ENCODE results near the gene GUCY1A2. TPM values are rescaled to one million over a fixed set of nuclear protein-coding genes. Genes with fewer than 3 reads are reported as not detected.

GUCY1A2 gene
- total RNA-seq, 1 experiment from 2014 or later = not detected

DNA sequence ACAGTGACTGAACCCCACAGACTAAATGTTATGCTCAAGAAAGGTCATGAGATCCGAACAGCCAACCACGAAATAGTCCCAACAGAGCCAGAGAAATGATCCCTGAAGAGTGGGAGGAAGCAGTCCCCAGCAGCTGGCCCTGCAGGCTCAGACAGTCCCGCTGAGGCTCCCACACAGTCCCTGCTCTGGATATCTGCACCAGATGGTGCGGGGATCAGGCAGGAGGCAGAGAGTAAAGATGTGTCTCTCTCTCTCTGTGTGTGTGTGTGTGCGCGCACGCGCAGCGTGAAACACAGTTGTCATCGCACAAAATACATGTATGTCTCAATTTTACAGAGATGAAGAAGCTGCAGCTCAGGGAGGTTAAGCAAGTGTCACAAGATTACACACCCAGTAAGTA is 27.9 kb downstream of the GUCY1A2 start:
- no peak overlapping the region for H3K27ac ChIP-seq (ENCODE audit: low read length)
- ChIA-PET POLR2A (ENCODE audit: unreplicated experiment) (no interaction called here), CTCF (no interaction called here)
- no peaks in the 10 kb centered on the region for H3K27me3 ChIP-seq (ENCODE audit: low read length)
- intact Hi-C loops (cut with micrococcal nuclease) = no loop called here
- no peak overlapping the region for H3K4me2 ChIP-seq (ENCODE audit: low read length)
- ATAC-seq = no peak
- no peak overlapping the region for H3K4me3 ChIP-seq (ENCODE audit: low read length)
- H4K20me1 ChIP-seq (ENCODE audit: low read length) = no peaks in the 10 kb centered on the region
- no peaks in the 10 kb centered on the region for H3K9me2 ChIP-seq (replicated peaks; ENCODE audit: low read length)
- no peak overlapping the region for H3K9ac ChIP-seq (ENCODE audit: low read length)
- no peaks in the 10 kb centered on the region for H3K79me2 ChIP-seq (ENCODE audit: low read length)
- H3F3A ChIP-seq (ENCODE audit: low read length, unreplicated experiment) = no peaks in the 10 kb centered on the region
- no TSS peak for BruUV-seq (replicated peaks)
- no peaks in the 10 kb centered on the region for H3K9me3 ChIP-seq (ENCODE audit: low read length)
- TF ChIP-seq, protein P1, sequence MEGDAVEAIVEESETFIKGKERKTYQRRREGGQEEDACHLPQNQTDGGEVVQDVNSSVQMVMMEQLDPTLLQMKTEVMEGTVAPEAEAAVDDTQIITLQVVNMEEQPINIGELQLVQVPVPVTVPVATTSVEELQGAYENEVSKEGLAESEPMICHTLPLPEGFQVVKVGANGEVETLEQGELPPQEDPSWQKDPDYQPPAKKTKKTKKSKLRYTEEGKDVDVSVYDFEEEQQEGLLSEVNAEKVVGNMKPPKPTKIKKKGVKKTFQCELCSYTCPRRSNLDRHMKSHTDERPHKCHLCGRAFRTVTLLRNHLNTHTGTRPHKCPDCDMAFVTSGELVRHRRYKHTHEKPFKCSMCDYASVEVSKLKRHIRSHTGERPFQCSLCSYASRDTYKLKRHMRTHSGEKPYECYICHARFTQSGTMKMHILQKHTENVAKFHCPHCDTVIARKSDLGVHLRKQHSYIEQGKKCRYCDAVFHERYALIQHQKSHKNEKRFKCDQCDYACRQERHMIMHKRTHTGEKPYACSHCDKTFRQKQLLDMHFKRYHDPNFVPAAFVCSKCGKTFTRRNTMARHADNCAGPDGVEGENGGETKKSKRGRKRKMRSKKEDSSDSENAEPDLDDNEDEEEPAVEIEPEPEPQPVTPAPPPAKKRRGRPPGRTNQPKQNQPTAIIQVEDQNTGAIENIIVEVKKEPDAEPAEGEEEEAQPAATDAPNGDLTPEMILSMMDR (conservative IDR thresholded peaks at IDR 0.05; ENCODE audit: low read depth, low read length) = no peak
- no peak for TF ChIP-seq EZH2phosphoT487 (IDR thresholded peaks at IDR 0.05; ENCODE audit: borderline replicate concordance, low read length)
- no peak for TF ChIP-seq EZH2 (IDR thresholded peaks at IDR 0.05; ENCODE audit: low read length, unreplicated experiment)
- no peak overlapping the region for H2AFZ ChIP-seq (ENCODE audit: low read length)
- no peaks in the 10 kb centered on the region for H3K36me3 ChIP-seq (ENCODE audit: low read depth, low read length)
- no peak for DNase-seq
- peaks cover 23% of the 10 kb centered on the region; the same call in 1 of the 2 replicates for H3K4me1 ChIP-seq (ENCODE audit: insufficient read depth, low read length)

DNA sequence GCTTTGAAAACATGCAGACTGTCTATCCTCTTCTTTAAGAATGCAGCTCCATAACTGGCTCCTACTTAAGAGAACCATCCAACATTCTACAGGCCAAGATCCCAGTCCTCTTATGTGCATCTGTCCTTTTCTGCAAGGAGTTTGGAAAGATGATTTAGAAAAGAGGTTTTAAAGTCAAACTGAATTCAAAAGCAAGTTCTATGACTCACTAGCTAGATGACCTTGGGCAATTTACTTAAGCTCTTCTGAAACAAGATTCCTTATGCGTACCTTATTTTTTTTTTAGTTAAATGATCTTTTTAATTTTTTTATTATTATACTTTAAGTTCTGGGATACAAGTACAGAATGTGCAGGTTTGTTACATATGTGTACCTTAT is 29.2 kb downstream of the GUCY1A2 start:
- intact Hi-C loops (cut with micrococcal nuclease) = no loop called here
- Histone ChIP-seq H3K9ac (ENCODE audit: low read length) (no peak overlapping the region), H3K79me2 (ENCODE audit: low read length) (no peaks in the 10 kb centered on the region), H3K4me2 (ENCODE audit: low read length) (no peak overlapping the region), H3K9me3 (ENCODE audit: low read length) (no peaks in the 10 kb centered on the region), H2AFZ (ENCODE audit: low read length) (no peak overlapping the region), H3F3A (ENCODE audit: low read length, unreplicated experiment) (no peaks in the 10 kb centered on the region), H3K36me3 (ENCODE audit: low read depth, low read length) (no peaks in the 10 kb centered on the region), H4K20me1 (ENCODE audit: low read length) (no peaks in the 10 kb centered on the region), H3K9me2 (replicated peaks; ENCODE audit: low read length) (no peaks in the 10 kb centered on the region), H3K27ac (ENCODE audit: low read length) (no peak overlapping the region), H3K4me3 (ENCODE audit: low read length) (no peak overlapping the region), H3K4me1 (ENCODE audit: insufficient read depth, low read length) (peaks cover 23% of the 10 kb centered on the region; the same call in 1 of the 2 replicates), H3K27me3 (ENCODE audit: low read length) (no peaks in the 10 kb centered on the region)
- no TSS peak for BruUV-seq (replicated peaks)
- no peak for TF ChIP-seq EZH2 (IDR thresholded peaks at IDR 0.05; ENCODE audit: low read length, unreplicated experiment)
- POLR2A ChIA-PET (ENCODE audit: unreplicated experiment) = interaction anchor here (0.7 kb wide), 2 partner anchors 14 to 257 kb away, joined by 3 read pairs; no protein-coding TSS in a partner anchor
- DNase-seq (peak; percentile 47), ATAC-seq (no peak)
- CTCF ChIA-PET = no interaction called here

DNA sequence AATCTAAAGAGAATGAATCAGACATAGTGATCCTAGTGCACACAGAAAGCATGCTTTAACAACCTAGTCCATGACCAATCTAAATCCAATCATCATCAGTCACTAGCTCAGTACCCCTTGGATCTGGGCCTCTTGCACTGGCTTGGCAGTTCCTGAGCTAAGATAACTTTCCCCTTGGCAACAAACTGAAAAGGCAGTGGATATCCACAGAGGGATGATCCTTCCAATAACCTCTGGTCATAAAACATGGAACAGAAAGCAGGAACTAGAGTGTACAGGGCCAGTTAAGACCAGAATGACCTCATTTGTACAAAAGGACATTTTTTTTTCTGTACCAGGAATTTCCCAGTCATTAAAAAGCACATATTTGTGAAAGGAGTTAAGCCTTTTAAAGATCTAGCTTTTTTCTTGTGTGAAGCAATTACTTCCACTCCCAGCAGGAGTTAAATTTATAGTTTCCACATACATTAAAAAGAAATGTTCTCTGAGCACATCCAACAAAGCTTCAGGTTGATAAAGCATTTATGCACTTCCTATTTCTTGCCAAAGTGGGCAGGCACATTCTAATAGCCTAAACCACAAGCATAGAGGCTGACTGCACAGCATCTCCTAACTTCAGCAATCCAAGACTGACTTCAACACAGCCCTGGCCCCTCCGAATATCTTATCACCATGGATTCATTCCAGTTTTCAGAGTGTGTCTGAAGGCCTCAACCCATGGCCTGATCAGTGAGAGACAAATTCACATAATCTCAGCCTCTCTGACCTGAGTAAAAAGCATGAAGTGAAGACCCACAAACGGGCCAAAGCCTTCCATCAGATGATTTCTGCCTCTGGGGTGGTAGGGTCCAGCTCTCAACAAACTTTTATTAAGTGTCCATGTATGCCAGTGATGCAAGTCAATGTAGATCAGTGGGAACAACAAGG is 29.9 kb downstream of the GUCY1A2 start:
- H3K9me3 ChIP-seq (ENCODE audit: low read length) = no peaks in the 10 kb centered on the region
- no peaks in the 10 kb centered on the region for H3K36me3 ChIP-seq (ENCODE audit: low read depth, low read length)
- ATAC-seq = peak; percentile 39
- DNase-seq = peak; percentile 25
- H3K4me2 ChIP-seq (ENCODE audit: low read length) = no peak overlapping the region
- H3K9me2 ChIP-seq (replicated peaks; ENCODE audit: low read length) = no peaks in the 10 kb centered on the region
- TF ChIP-seq EZH2phosphoT487 (IDR thresholded peaks at IDR 0.05; ENCODE audit: borderline replicate concordance, low read length) = no peak
- TF ChIP-seq EZH2 (IDR thresholded peaks at IDR 0.05; ENCODE audit: low read length, unreplicated experiment) = no peak
- TF ChIP-seq, protein P1 (conservative IDR thresholded peaks at IDR 0.05; ENCODE audit: low read depth, low read length) = no peak
- no peak overlapping the region for H2AFZ ChIP-seq (ENCODE audit: low read length)
- H3K4me1 ChIP-seq (ENCODE audit: insufficient read depth, low read length) = peaks cover 23% of the 10 kb centered on the region; the same call in 1 of the 2 replicates
- no peaks in the 10 kb centered on the region for H3K27me3 ChIP-seq (ENCODE audit: low read length)
- CTCF ChIA-PET = no interaction called here
- no peaks in the 10 kb centered on the region for H3K79me2 ChIP-seq (ENCODE audit: low read length)
- no peak overlapping the region for H3K4me3 ChIP-seq (ENCODE audit: low read length)
- no peak overlapping the region for H3K27ac ChIP-seq (ENCODE audit: low read length)
- POLR2A ChIA-PET (ENCODE audit: unreplicated experiment) = interaction anchor here (0.7 kb wide), 2 partner anchors 15 to 256 kb away, joined by 3 read pairs; no protein-coding TSS in a partner anchor
- intact Hi-C loops (cut with micrococcal nuclease) = no loop called here
- H3K9ac ChIP-seq (ENCODE audit: low read length) = no peak overlapping the region
- no peaks in the 10 kb centered on the region for H4K20me1 ChIP-seq (ENCODE audit: low read length)
- H3F3A ChIP-seq (ENCODE audit: low read length, unreplicated experiment) = no peaks in the 10 kb centered on the region
- BruUV-seq (replicated peaks) = no TSS peak
